AG04450 (cell line): Measurements from ENCODE around the gene MGAT1. TPM values are rescaled to one million over a fixed set of nuclear protein-coding genes. Genes with fewer than 3 reads are reported as not detected.

Experiments
- CTCF ChIA-PET: fragments of 300-600, 350-600 bp; formaldehyde crosslinking; extraction: SDS; loops from one replicate; lab custom pipeline; 2022; ENCODE audit warnings: antibody characterized with exemption, inconsistent platforms; lab: Charles Lee
- POLR2A ChIA-PET: fragments of 350-600 bp; formaldehyde crosslinking; extraction: SDS; loops from one replicate; lab custom pipeline; 2021; ENCODE audit warnings: antibody characterized with exemption, inconsistent platforms; lab: Yijun Ruan, JAX
- DNase-seq: peaks from one replicate; pipeline ENCODE4 v3.0.0-alpha.2; 2011; ENCODE audit warnings: low read depth, low spot score
- H3K27ac ChIP-seq: one replicate; pipeline ENCODE4 v1.5.1; 2012; ENCODE audit warnings: low read depth, low read length, control low read depth
- H3K27me3 ChIP-seq: one replicate; pipeline ENCODE4 v1.6.0; 2012; ENCODE audit warnings: low read length; ENCODE audit not compliant: control insufficient read depth, insufficient read depth
- H3K4me3 ChIP-seq: 2 replicates; pipeline ENCODE4 v1.5.1; 2011; ENCODE audit warnings: mild to moderate bottlenecking, low read depth, low read length, control low read depth
- H3K9me3 ChIP-seq: 2 replicates; pipeline ENCODE4 v1.5.1; 2012; ENCODE audit warnings: low read length; ENCODE audit not compliant: control insufficient read depth, insufficient read depth
- polyA plus RNA-seq: library from polyadenylated mRNA; depleted of rRNA; stranded (reverse); fragments of >200 nt; gene quantifications from 2 replicates; pipeline ENCODE4 v1.2.3, GENCODE V29; 2011
- TF ChIP-seq, protein P1 (sequence below): IDR thresholded peaks from 2 replicates; pipeline ENCODE4 v1.5.1; 2011; ENCODE audit warnings: low read depth, low read length, control low read depth, inconsistent platforms

Gene MGAT1
- polyA plus RNA-seq, 1 experiment, result 96.2 TPM

DNA sequence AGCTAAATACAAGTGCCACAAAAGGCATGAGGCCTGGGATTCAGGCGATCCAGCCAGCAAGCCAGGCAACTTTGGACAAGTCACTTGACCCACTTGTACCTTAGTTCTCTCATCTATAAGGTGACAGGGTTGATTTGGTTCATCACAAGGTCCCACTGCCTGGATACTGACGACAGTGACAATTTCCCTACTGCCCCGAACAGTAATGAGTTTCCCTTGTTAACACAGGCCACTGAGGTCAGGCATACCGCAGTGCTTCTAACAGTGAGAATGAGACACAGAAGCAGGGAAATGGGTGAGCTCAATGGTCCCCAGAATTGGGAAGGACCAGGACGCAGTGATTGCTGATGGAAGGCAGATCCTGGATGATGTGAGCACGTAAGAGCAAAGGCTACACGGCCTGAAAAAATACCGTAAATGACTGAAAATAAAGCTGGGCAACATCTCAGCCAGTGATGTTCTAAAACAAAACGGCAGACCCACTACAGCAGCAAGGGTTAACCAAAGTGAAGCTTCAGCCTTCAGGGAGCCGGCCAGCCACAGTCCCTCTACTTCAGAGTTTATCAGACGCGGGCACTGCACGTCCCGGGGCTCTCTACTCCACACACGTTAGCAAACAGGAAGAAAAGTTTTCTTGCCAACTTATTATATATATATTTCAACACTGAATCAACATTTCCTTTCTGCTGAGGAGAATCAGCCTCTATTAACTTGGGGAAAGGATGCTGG lies 846 bp downstream of the MGAT1 start:
- peak overlapping the region; percentile 97 for H3K27ac ChIP-seq
- TF ChIP-seq, protein P1, sequence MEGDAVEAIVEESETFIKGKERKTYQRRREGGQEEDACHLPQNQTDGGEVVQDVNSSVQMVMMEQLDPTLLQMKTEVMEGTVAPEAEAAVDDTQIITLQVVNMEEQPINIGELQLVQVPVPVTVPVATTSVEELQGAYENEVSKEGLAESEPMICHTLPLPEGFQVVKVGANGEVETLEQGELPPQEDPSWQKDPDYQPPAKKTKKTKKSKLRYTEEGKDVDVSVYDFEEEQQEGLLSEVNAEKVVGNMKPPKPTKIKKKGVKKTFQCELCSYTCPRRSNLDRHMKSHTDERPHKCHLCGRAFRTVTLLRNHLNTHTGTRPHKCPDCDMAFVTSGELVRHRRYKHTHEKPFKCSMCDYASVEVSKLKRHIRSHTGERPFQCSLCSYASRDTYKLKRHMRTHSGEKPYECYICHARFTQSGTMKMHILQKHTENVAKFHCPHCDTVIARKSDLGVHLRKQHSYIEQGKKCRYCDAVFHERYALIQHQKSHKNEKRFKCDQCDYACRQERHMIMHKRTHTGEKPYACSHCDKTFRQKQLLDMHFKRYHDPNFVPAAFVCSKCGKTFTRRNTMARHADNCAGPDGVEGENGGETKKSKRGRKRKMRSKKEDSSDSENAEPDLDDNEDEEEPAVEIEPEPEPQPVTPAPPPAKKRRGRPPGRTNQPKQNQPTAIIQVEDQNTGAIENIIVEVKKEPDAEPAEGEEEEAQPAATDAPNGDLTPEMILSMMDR, result no peak
- no peak for DNase-seq
- no peaks in the 10 kb centered on the region; the same call in 1 of the 2 replicates for H3K9me3 ChIP-seq
- H3K4me3 ChIP-seq, result peak overlapping the region; percentile 95
- POLR2A ChIA-PET, result interaction anchor here (1.0 to 3.0 kb wide), 6 partner anchors 9 to 59 kb away, joined by 4 to 20 read pairs (median 12); partner anchors contain the start of gene ZFP62
- CTCF ChIA-PET, result interaction anchor here (0.6 to 1.6 kb wide), 4 partner anchors 17 to 426 kb away, joined by 3 to 5 read pairs (median 4); no protein-coding TSS in a partner anchor
- no peaks in the 10 kb centered on the region for H3K27me3 ChIP-seq

DNA sequence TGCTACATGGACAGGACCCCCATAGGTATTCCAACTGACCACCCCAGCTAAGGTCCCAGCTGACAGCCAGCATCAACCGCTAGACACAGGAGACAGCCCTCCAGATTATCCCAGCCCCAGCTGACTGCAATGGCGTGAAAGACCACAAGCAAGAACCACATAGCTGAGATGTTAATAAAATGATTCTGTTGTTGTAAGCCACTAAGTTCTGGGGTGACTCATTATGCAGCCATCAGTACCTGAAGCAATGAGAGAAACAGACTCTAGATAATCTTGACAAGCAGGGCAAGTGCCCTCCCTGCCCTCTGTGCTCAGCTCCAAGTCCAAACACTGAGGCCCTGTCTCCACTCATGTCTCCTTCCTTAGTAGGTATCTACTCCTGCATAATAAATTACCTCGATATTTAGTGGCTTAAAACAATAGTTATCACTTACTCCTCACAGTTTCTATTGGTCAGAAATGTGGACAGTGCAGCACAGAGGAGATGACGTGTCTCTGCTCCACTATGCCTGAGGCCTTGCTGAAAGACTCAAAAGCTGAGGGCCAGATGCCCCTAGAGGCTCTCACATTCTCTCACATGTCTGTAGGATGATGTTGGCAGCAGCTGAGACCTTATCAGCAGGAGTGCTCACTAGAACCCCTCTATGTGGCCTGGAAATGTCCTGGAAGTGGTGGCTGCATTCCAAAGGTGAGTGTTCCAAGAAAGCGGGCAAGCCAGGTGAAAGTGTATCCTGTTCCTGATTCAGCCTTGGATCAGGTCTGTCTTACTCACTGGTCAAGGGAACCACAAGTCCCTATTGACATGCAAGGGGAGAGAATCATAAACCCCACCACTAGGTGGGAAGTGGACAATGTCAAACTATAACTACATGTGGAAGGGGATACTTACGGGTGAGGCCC lies 2.5 kb downstream of the MGAT1 start:
- Histone ChIP-seq H3K9me3 (no peaks in the 10 kb centered on the region; the same call in 1 of the 2 replicates), H3K27me3 (no peaks in the 10 kb centered on the region), H3K4me3 (peak overlapping the region; percentile 33), H3K27ac (peak overlapping the region; percentile 80)
- TF ChIP-seq, protein P1, result peak; percentile 29; the same call in 1 of the 2 replicates
- peak; percentile 53 for DNase-seq
- ChIA-PET POLR2A (interaction anchor here (0.7 to 3.0 kb wide), 3 partner anchors 8 to 31 kb away, joined by 3 to 14 read pairs (median 10); no protein-coding TSS in a partner anchor), CTCF (interaction anchor here (1.1 to 1.4 kb wide), 3 partner anchors 16 to 385 kb away, joined by 5 to 8 read pairs (median 6); no protein-coding TSS in a partner anchor)

DNA sequence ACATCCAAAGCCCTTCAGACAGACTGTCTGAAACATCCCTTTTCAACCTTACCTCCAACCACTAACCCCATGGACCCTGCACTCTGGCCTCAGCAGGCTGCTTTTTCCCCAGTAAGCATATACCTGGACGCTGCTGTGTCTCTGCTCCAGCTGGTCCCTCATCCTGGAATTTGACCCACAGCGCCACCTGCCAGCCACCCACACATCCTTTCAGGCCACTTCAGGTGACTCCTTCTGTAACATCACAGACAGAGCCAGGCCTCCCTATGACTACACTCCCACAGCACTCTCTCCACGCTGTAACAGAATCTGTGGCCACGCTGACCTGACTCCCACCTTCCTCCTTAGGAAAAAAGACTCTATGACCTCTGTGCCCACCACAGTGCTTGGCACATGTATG lies 3.4 kb downstream of the MGAT1 start:
- Histone ChIP-seq H3K27ac (peak overlapping the region; percentile 80), H3K9me3 (no peaks in the 10 kb centered on the region; the same call in 1 of the 2 replicates), H3K27me3 (no peaks in the 10 kb centered on the region), H3K4me3 (peak overlapping the region; percentile 33; the same call in 1 of the 2 replicates)
- CTCF ChIA-PET, result interaction anchor here (0.6 to 1.4 kb wide), 2 partner anchors 70 to 428 kb away, joined by 3 to 6 read pairs; no protein-coding TSS in a partner anchor
- TF ChIP-seq, protein P1, result peak; percentile 29; the same call in 1 of the 2 replicates
- no peak for DNase-seq
- POLR2A ChIA-PET, result interaction anchor here (1.5 kb wide), 1 partner anchor 13 kb away, joined by 10 read pairs; no protein-coding TSS in a partner anchor

DNA sequence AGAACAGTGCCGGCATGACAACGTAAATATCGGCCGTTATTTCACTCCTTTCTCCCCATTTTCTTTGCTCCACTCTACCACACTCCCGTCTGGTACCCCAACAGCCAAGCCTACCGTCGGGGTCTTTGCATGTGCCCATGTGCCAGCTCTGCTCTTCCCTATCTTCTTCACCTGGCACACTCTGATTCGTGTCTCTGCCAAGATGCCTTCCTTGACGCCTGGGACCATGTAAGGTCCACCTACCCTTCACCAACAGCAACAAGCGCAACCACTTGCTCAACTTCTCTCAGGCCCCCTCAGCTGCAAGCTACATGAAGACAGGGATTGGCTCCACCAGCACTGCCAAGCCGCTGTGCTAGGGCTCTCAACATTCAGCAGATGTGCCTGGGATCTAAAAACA lies 4.4 kb downstream of the MGAT1 start:
- no peak overlapping the region for H3K4me3 ChIP-seq
- H3K27ac ChIP-seq, result no peak overlapping the region
- POLR2A ChIA-PET, result interaction anchor here (1.2 kb wide), 1 partner anchor 11 kb away, joined by 4 read pairs; no protein-coding TSS in a partner anchor
- no peaks in the 10 kb centered on the region; the same call in 1 of the 2 replicates for H3K9me3 ChIP-seq
- TF ChIP-seq, protein P1, result no peak
- no peak for DNase-seq
- H3K27me3 ChIP-seq, result no peaks in the 10 kb centered on the region
- CTCF ChIA-PET, result no interaction called here
